Naive thymus-derived CD4-positive, alpha-beta T cell (primary cell): ENCODE data around the gene MGAT5B. TPM values are rescaled to one million over a fixed set of nuclear protein-coding genes. Genes with fewer than 3 reads are reported as not detected.
A peak's percentile ranks its signal among the peaks of the same experiment; 100 is the strongest.

Source experiments
- ATAC-seq: fragments of 150-1000 bp; cut with Tn5 transposase; 2 replicates; pipeline ENCODE4 v1.10.0; 2021; ENCODE audit warnings: mild to moderate bottlenecking, moderate library complexity
- CTCF ChIA-PET: fragments of 350-600 bp; sonication (Branson Sonifier 250); formaldehyde crosslinking; loops from one replicate; lab custom pipeline; 2021; ENCODE audit warnings: antibody characterized with exemption; lab: Charles Lee
- POLR2A ChIA-PET: fragments of 350-600 bp; sonication (Branson Sonifier 250); formaldehyde crosslinking; loops from one replicate; lab custom pipeline; 2021; ENCODE audit warnings: antibody characterized with exemption, inconsistent platforms; lab: Charles Lee
- DNase-seq, 9 donors: peaks; one replicate each; pipeline versions ENCODE4 v3.0.0 to v3.0.0-alpha.2; 2020 to 2022; ENCODE audit warnings: mixed read lengths in 1 of 9
- H3K27ac ChIP-seq: one replicate; pipeline ENCODE4 v1.7.0; 2013; ENCODE audit warnings: mild to moderate bottlenecking, low read depth, low read length, moderate library complexity
- H3K27me3 ChIP-seq, 2 donors: one replicate each; pipeline ENCODE4 v1.7.0; 2013; ENCODE audit warnings: low read length in 2 of 2, mild to moderate bottlenecking in 2 of 2, moderate library complexity in 2 of 2; ENCODE audit not compliant: control insufficient read depth in 2 of 2, insufficient read depth in 2 of 2
- H3K36me3 ChIP-seq, 3 experiments: 1 replicate in 2 of 3; 2 replicates in 1 of 3; pipeline ENCODE4 v1.7.0; 2013; ENCODE audit warnings: low read length in 3 of 3, mild to moderate bottlenecking in 3 of 3, moderate library complexity in 1 of 3; ENCODE audit not compliant: insufficient read depth in 3 of 3, control insufficient read depth in 2 of 3
- H3K4me1 ChIP-seq, 2 donors: one replicate each; pipeline ENCODE4 v1.7.0; 2013; ENCODE audit warnings: low read length in 2 of 2, mild to moderate bottlenecking in 2 of 2, moderate library complexity in 1 of 2; ENCODE audit not compliant: control insufficient read depth in 2 of 2, insufficient read depth in 2 of 2
- H3K4me3 ChIP-seq: 2 replicates; pipeline ENCODE4 v1.7.0; 2013; ENCODE audit warnings: mild to moderate bottlenecking, low read length
- H3K9me3 ChIP-seq, 3 experiments: 1 replicate in 2 of 3; 2 replicates in 1 of 3; pipeline ENCODE4 v1.7.0; 2013; ENCODE audit warnings: low read length in 3 of 3; ENCODE audit not compliant: control insufficient read depth in 2 of 3
- H3K27ac Mint-ChIP-seq, 9 donors: one replicate each; pipeline ENCODE4 v1.8.0; 2020 to 2022; ENCODE audit warnings: mixed read lengths in 9 of 9, mild to moderate bottlenecking in 8 of 9, moderate library complexity in 5 of 9, inconsistent platforms in 2 of 9
- H3K27me3 Mint-ChIP-seq, 5 donors: one replicate each; pipeline ENCODE4 v1.8.0; 2021 to 2022; ENCODE audit warnings: mixed read lengths in 5 of 5, mild to moderate bottlenecking in 1 of 5
- H3K36me3 Mint-ChIP-seq, 5 donors: one replicate each; pipeline ENCODE4 v1.8.0; 2020 to 2022; ENCODE audit warnings: mixed read lengths in 5 of 5, mild to moderate bottlenecking in 3 of 5, inconsistent platforms in 1 of 5
- H3K4me1 Mint-ChIP-seq, 7 donors: one replicate each; pipeline ENCODE4 v1.8.0; 2020 to 2022; ENCODE audit warnings: mixed read lengths in 7 of 7, mild to moderate bottlenecking in 3 of 7, inconsistent platforms in 1 of 7
- H3K4me3 Mint-ChIP-seq, 10 donors: one replicate each; pipeline ENCODE4 v1.8.0; 2020 to 2022; ENCODE audit warnings: mild to moderate bottlenecking in 10 of 10, mixed read lengths in 10 of 10, moderate library complexity in 6 of 10, inconsistent platforms in 2 of 10
- H3K9me3 Mint-ChIP-seq, 11 donors: one replicate each; pipeline ENCODE4 v1.8.0; 2020 to 2022; ENCODE audit warnings: mixed read lengths in 11 of 11, mild to moderate bottlenecking in 4 of 11, inconsistent platforms in 1 of 11, moderate library complexity in 1 of 11
- intact Hi-C, 2 donors: fragments of 100-400 bp; cut with micrococcal nuclease; formaldehyde crosslinking; loops; one replicate each; pipeline ENCODE4 v1.15.1; 2023
- polyA plus RNA-seq, 2 donors: library from polyadenylated mRNA; unstranded; fragments of 300-500 nt; fragmentation: Illumina TruSeq; gene quantifications; one replicate each; pipeline ENCODE4 v1.2.3, GENCODE V29; 2021
- total RNA-seq, 6 experiments: library from RNA in 5 of 6; stranded (reverse) in 5 of 6; gene quantifications; 1 replicate in 5 of 6; 2 replicates in 1 of 6; pipeline ENCODE4 v1.2.3 and lab custom pipeline; 2021 to 2026

Gene MGAT5B
- total and polyA plus RNA-seq, 7 experiments from 2014 or later, result 0.12 to 3.7 (median 1.5) TPM; not detected in 1

GRCh38 chr17:76997981-76998531 lies 129.9 kb downstream of the MGAT5B start:
- Histone ChIP-seq H3K36me3 (no peaks in the 10 kb centered on the region), H3K9me3 (no peaks in the 10 kb centered on the region), H3K27me3 (no peaks in the 10 kb centered on the region), H3K4me3 (peak overlapping the region; percentile 52), H3K27ac (peak overlapping the region; percentile 70), H3K4me1 (peaks cover 33 to 57% of the 10 kb centered on the region in 2 donors)
- ATAC-seq (peak; percentile 95), DNase-seq (peak in 8 of 9 donors; percentile 45 to 89 (median 80))
- no peaks in the 10 kb centered on the region for H3K9me3 Mint-ChIP-seq
- H3K27ac Mint-ChIP-seq, result peak overlapping the region; percentile 84 to 99 (median 93)
- H3K4me1 Mint-ChIP-seq, result peaks cover 27 to 74% (median 57%) of the 10 kb centered on the region in 7 donors
- POLR2A ChIA-PET, result interaction anchor here (0.6 to 2.1 kb wide), 6 partner anchors 11 to 463 kb away, joined by 3 to 10 read pairs (median 3); no protein-coding TSS in a partner anchor
- H3K27me3 Mint-ChIP-seq, result no peaks in the 10 kb centered on the region
- peaks cover 0 to 5% (median 0%) of the 10 kb centered on the region in 5 donors for H3K36me3 Mint-ChIP-seq
- peak overlapping the region; percentile 58 to 88 (median 74) for H3K4me3 Mint-ChIP-seq
- intact Hi-C loops, result loop anchor here (1.0 to 10.0 kb wide), 11 partner anchors 16 to 669 kb away; partner anchors contain the start of genes JMJD6 (in 1 of the 2), METTL23 (in 1 of the 2), MGAT5B (in 1 of the 2) and SEC14L1 (in 1 of the 2)
- CTCF ChIA-PET, result interaction anchor here (0.5 kb wide), 1 partner anchor 337 kb away, joined by 3 read pairs; no protein-coding TSS in a partner anchor

GRCh38 chr17:76998839-76999238 lies 130.6 kb downstream of the MGAT5B start:
- peaks cover 27 to 68% (median 51%) of the 10 kb centered on the region in 7 donors for H3K4me1 Mint-ChIP-seq

More at GRCh38 chr17:76998839-76999238, 130.6 kb downstream of the MGAT5B start:
- peaks cover 0 to 5% (median 0%) of the 10 kb centered on the region in 5 donors for H3K36me3 Mint-ChIP-seq
- H3K27ac Mint-ChIP-seq, result peak overlapping the region; percentile 84 to 99 (median 93)
- CTCF ChIA-PET, result interaction anchor here (0.5 to 0.6 kb wide), 3 partner anchors 11 to 19 kb away, joined by 3 to 9 read pairs (median 3); no protein-coding TSS in a partner anchor
- intact Hi-C loops, result loop anchor here (1.0 to 10.0 kb wide), 11 partner anchors 17 to 668 kb away; partner anchors contain the start of genes JMJD6 (in 1 of the 2), METTL23 (in 1 of the 2), MGAT5B (in 1 of the 2) and SEC14L1 (in 1 of the 2)
- no peaks in the 10 kb centered on the region for H3K9me3 Mint-ChIP-seq
- Histone ChIP-seq H3K4me1 (peaks cover 33 to 55% of the 10 kb centered on the region in 2 donors), H3K27ac (peak overlapping the region; percentile 70), H3K9me3 (no peaks in the 10 kb centered on the region), H3K4me3 (peak overlapping the region; percentile 52), H3K36me3 (no peaks in the 10 kb centered on the region), H3K27me3 (no peaks in the 10 kb centered on the region)
- peak overlapping the region; percentile 63 to 88 (median 74) for H3K4me3 Mint-ChIP-seq
- ATAC-seq (no peak), DNase-seq (no peak)
- no peaks in the 10 kb centered on the region for H3K27me3 Mint-ChIP-seq
- POLR2A ChIA-PET, result interaction anchor here (0.9 to 2.1 kb wide), 7 partner anchors 10 to 58 kb away, joined by 3 to 10 read pairs (median 3); no protein-coding TSS in a partner anchor

Other genes with a start within 250 kb of the MGAT5B start
- gene ST6GALNAC1, start 224.6 kb upstream of the MGAT5B start, total RNA-seq, result 1 to 10 TPM; 1.4 to 5.8 (median 2.0) TPM
- 10 to 100 TPM; 10.3 to 20.7 TPM for gene ST6GALNAC1, start 224.6 kb upstream of the MGAT5B start, polyA plus RNA-seq
- 1 to 10 TPM; 2.1 to 7.5 (median 2.8) TPM for gene MXRA7, start 157.4 kb upstream of the MGAT5B start, total RNA-seq
- 1 to 10 TPM; 1.8 to 2.7 TPM for gene MXRA7, start 157.4 kb upstream of the MGAT5B start, polyA plus RNA-seq
- 100 to 1,000 TPM in 2 of 5 experiments, 10 to 100 TPM in 3; 39.9 to 132 (median 58.3) TPM for gene JMJD6, start 141.8 kb upstream of the MGAT5B start, total RNA-seq
- 10 to 100 TPM; 18.5 to 44.3 TPM for gene JMJD6, start 141.8 kb upstream of the MGAT5B start, polyA plus RNA-seq
- 10 to 100 TPM; 39.6 to 74.0 (median 44.2) TPM for gene METTL23, start 141.6 kb upstream of the MGAT5B start, total RNA-seq
- gene METTL23, start 141.6 kb upstream of the MGAT5B start, polyA plus RNA-seq, result 100 to 1,000 TPM; 147 to 152 TPM
- gene SRSF2, start 131.1 kb upstream of the MGAT5B start, total RNA-seq, result 100 to 1,000 TPM; 327 to 363 (median 351) TPM
- 100 to 1,000 TPM; 104 to 126 TPM for gene SRSF2, start 131.1 kb upstream of the MGAT5B start, polyA plus RNA-seq
- gene MFSD11, start 130.3 kb upstream of the MGAT5B start, total RNA-seq, result 10 to 100 TPM; 24.4 to 33.7 (median 32.0) TPM
- 10 to 100 TPM; 17.3 to 25.4 TPM for gene MFSD11, start 130.3 kb upstream of the MGAT5B start, polyA plus RNA-seq